Glomerular endothelial cell (primary cell): ENCODE data around the gene HCFC1. TPM values are rescaled to one million over a fixed set of nuclear protein-coding genes. Genes with fewer than 3 reads are reported as not detected.

Experiments
- DNase-seq: peaks from one replicate; pipeline ENCODE4 v3.0.0-alpha.2; 2011; ENCODE audit warnings: low read depth, low spot score; ENCODE audit errors: extremely low read depth
- total RNA-seq: library from RNA; depleted of rRNA; stranded (reverse); fragments of >200 nt; gene quantifications from 2 replicates; pipeline ENCODE4 v1.2.3, GENCODE V29; 2015

HCFC1 gene
- total RNA-seq, 1 donor from 2014 or later = 91.0 TPM

DNA sequence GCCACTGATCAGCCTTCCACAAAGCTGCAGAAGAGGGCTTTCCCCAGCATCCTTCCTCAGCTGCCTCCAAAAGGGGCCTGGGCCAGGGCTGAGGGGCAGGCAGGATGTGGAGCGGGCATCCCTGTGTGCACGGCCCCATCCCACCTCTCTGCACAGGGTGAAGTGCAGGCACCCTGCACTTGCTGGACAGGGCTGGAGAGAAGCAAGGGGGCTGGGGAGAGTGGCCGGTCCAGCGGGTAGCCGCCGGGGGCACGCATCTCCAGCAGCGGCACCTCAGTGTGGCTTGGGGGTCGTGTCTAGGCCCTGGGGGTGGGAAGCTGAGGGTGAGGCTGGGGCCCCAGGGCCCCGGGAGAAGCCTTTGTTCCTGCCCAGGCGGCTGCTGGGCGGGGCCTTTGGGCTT, 64.2 kb downstream of the HCFC1 start:
- no peak for DNase-seq

- DNase-seq = no peak
These were observed 65.3 kb downstream of the HCFC1 start for GRCh38 chrX:153906126-153906917.

DNA sequence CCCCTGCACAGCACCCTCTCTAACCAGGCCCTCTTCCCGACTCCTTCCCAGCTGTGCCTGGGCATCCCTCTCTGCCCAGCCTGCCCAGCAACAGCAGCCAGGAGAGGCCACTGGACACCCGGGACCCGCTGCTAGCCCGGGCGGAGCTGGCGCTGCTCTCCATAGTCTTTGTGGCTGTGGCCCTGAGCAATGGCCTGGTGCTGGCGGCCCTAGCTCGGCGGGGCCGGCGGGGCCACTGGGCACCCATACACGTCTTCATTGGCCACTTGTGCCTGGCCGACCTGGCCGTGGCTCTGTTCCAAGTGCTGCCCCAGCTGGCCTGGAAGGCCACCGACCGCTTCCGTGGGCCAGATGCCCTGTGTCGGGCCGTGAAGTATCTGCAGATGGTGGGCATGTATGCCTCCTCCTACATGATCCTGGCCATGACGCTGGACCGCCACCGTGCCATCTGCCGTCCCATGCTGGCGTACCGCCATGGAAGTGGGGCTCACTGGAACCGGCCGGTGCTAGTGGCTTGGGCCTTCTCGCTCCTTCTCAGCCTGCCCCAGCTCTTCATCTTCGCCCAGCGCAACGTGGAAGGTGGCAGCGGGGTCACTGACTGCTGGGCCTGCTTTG, 66.0 kb downstream of the HCFC1 start:
- no peak for DNase-seq

DNA sequence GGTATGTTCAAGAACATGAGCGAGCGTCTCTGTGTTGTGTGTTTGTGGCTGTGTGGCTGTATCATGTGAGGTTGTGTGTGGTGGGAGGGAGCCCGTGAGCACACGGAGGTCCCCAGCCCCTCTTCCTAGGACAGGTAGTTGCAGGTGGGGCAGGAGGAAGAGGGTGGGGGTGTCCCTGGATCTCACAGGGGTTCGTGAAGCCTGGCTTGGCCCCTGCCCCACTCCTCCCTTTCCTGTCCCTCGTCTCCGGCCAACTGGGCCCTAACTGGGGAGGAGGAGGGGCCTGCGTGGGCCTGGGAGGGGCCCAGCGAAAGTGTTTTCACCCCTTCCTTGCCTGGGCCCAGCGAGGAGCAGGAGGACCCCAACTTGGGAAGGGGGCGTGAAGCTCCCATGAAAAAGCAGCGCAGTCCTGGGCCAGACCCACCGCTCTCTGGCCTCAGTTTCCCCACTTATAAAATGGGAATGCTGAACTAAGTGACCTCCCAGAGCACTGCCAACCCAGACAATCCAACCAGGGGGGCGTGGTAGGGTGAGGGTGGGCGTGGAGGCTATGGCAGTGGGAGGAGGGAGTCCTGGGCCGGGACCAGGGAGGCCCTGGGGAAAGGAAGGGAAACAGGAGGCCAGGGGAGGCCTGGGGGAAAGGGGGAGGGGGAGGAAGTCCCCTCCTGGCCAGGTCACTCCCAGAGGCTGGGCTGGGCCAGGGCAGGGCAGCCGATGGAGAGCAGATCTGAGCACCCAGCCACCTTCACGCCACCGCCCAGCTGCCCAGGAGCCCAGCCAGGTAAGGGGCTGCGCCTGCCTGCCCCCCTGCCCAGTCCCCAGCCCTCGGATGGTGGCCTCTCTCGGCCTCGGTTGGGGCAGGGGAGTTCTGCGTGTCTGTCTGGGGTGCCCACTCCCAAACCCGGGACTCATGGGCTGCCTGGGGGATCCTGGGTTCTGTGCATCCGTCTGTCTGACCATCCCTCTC, 67.3 kb downstream of the HCFC1 start, which contains the start of gene AVPR2:
Gene AVPR2, plus strand, starts transcription at position 683 of the 967 bp plus-strand sequence. CDS start 473 bp downstream, outside the sequence.
- no peak for DNase-seq

- no peak for DNase-seq
These were observed 68.2 kb downstream of the HCFC1 start for GRCh38 chrX:153903238-153903980.

DNA sequence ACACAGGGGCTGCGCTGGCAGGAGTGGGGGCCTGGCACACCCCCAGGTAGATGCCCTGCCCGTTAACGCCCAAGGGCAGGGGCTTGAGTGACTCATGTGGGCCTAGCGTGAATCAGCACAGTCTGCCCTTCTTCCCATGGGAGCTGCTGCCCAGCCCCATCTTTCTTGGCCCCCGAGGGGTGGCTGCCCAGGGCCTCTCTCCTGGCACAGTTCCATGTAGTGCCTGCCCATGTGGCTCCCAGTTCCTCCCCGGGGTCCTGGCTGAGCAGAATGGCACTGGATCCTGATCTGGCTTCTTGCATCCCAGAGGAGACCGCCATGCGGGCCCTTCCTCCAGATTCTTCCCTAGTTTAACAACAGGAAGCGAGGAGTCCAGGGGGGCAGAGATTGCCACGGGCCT, 69.2 kb downstream of the HCFC1 start:
- DNase-seq = no peak

GRCh38 chrX:153901753-153902140, 69.9 kb downstream of the HCFC1 start:
- DNase-seq = no peak

DNA sequence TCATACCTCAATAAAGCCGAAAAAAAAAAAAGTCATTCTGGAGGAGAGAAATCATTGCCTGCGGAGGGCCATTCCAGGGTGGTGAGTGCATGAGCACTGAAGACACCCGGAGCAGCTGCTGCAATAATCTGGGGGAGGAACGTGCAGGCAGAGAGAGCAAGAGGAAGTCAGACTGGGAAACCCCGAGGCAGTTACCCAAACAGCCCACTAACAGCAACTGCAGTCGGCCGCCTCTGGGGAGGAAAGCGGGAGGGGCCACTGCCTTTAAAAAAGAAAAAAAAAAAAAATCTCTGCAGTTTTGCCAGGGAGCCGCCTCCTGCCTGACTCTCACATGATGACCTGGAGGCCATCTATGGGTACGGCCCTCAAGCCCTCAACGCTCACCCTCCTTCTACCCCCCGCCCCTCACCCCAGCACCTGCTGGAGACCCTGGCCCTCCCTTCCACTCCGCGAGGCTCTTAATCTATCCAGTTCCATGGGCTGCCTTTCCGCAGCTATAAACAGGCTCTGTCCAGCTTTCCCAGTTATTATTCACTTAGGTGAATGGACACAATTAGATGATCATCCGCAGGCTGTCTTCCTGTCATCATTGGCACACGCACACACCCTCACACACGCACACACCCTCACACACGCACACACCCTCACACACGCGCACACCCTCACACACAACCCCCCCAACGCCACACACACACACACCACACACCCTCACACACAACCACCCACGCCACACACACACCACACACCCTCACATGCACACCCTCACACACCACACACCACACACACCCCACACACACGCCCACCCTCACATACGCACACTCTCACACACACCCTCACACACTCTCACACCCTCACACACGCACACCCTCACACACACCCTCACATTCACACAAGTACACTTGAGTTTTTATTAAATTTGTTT, 70.5 kb downstream of the HCFC1 start:
- no peak for DNase-seq

DNA sequence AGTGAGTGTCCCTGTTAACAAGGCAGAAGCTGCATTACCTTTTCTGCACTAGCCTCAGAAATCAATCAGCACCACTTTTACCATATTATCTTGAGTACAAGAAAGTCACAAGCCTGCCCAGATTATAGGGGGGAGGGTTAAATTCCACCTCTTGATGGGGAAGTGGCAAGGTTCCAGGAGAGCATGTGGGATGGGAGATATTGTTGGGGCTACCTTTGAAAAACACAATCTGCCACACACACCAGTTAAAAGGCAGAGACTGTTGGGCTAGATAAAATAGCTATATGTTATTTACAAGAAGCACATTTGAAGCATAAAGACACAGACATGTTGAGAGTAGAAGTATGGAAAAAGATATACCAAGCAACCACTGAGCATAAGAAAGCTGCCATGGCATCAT, 73.7 kb downstream of the HCFC1 start:
- DNase-seq = no peak

Other genes starting within 250 kb of the HCFC1 start
- 206 and 215 TPM in 2 replicates for gene BCAP31, start 247.4 kb downstream of the HCFC1 start, total RNA-seq
- gene ABCD1, start 247.0 kb downstream of the HCFC1 start, total RNA-seq = 13.8 and 20.9 TPM in 2 replicates
- gene PLXNB3, start 207.6 kb downstream of the HCFC1 start, total RNA-seq = 25.6 and 37.6 TPM in 2 replicates
- gene SRPK3, start 190.8 kb downstream of the HCFC1 start, total RNA-seq = 0.34 TPM in 1 of 2 replicates, not detected in the other
- 94.4 and 102 TPM in 2 replicates for gene IDH3G, start 177.4 kb downstream of the HCFC1 start, total RNA-seq
- gene SSR4, start 177.2 kb downstream of the HCFC1 start, total RNA-seq = 212 and 286 TPM in 2 replicates
- gene PDZD4, start 141.3 kb downstream of the HCFC1 start, total RNA-seq = 0.10 and 0.12 TPM in 2 replicates
- 1.6 and 17.1 TPM in 2 replicates for gene L1CAM, start 85.6 kb downstream of the HCFC1 start, total RNA-seq
- gene AVPR2, start 67.1 kb downstream of the HCFC1 start, total RNA-seq = not detected in 2 replicates
- 2.9 and 24.2 TPM in 2 replicates for gene ARHGAP4, start 45.6 kb downstream of the HCFC1 start, total RNA-seq
- 144 and 194 TPM in 2 replicates for gene NAA10, start 36.8 kb downstream of the HCFC1 start, total RNA-seq
- gene RENBP, start 27.2 kb downstream of the HCFC1 start, total RNA-seq = 19.0 and 23.7 TPM in 2 replicates
- gene TMEM187, start 936 bp upstream of the HCFC1 start, total RNA-seq = 3.3 and 6.7 TPM in 2 replicates
- gene IRAK1, start 48.1 kb upstream of the HCFC1 start, total RNA-seq = 106 and 116 TPM in 2 replicates
- gene MECP2, start 125.9 kb upstream of the HCFC1 start, total RNA-seq = 28.8 and 45.2 TPM in 2 replicates
- not detected in 2 replicates for gene OPN1LW, start 172.4 kb upstream of the HCFC1 start, total RNA-seq
- gene OPN1MW, start 210.8 kb upstream of the HCFC1 start, total RNA-seq = not detected in 2 replicates
- gene OPN1MW2, start 247.9 kb upstream of the HCFC1 start, total RNA-seq = not detected in 2 replicates